Pancreas (tissue), 10 donors: ENCODE measurements around the gene ZBTB20. TPM values are rescaled to one million over a fixed set of nuclear protein-coding genes. Genes with fewer than 3 reads are reported as not detected.

Experiments
- ATAC-seq, 4 donors: fragments of 200-7000 bp; cut with Tn5 transposase; one replicate each; pipeline versions ENCODE4 v1.8.0 to v1.9.1; 2020; ENCODE audit warnings: mild to moderate bottlenecking in 4 of 4, moderate library complexity in 4 of 4
- DNase-seq, 6 donors: peaks; one replicate each; pipeline ENCODE4 v3.0.0-alpha.2; 2020
- FAIRE-seq: peaks from 2 replicates; lab custom pipeline; 2012; peaks lifted over from hg19 to GRCh38; lab: Jason Lieb, UNC
- H3K27ac ChIP-seq, 4 donors: fragments of 200-600 bp; sonication (generic); 1 replicate in 3 of 4; 2 replicates in 1 of 4; pipeline versions ENCODE4 v1.5.0 to v1.8.0; 2020
- H3K27me3 ChIP-seq, 4 donors: fragments of 200-600 bp; one replicate each; pipeline ENCODE4 v1.8.0; 2021
- H3K36me3 ChIP-seq, 3 donors: fragments of 200-600 bp; sonication (generic) in 1 of 3; one replicate each; pipeline versions ENCODE4 v1.5.0 to v1.8.0; 2020 to 2021
- H3K4me1 ChIP-seq, 3 donors: fragments of 200-600 bp; one replicate each; pipeline ENCODE4 v1.8.0; 2021
- H3K4me3 ChIP-seq, 4 donors: fragments of 200-600 bp; sonication (generic) in 2 of 4; one replicate each; pipeline versions ENCODE4 v1.5.0 to v1.8.0; 2020 to 2021
- H3K9me3 ChIP-seq, 4 donors: fragments of 200-600 bp; one replicate each; pipeline ENCODE4 v1.8.0; 2021
- CTCF ChIP-seq, 4 donors: fragments of 200-600 bp; sonication (generic) in 3 of 4; IDR thresholded peaks; one replicate each; pipeline versions ENCODE4 v1.5.0 to v1.8.0; 2021; ENCODE audit warnings: antibody characterized with exemption in 4 of 4
- WGBS, 2 donors: extraction: QIAGEN DNeasy Blood & Tissue Kit; methylation state at CpG; one replicate each; pipeline ENCODE4 v1.1.7; 2013; 5-methylcytosine and 5-hydroxymethylcytosine counted together
- intact Hi-C, 3 donors: fragments of 100-400 bp; cut with DNase I; formaldehyde crosslinking; loops; one replicate each; pipeline versions ENCODE4 v1.11.1 to v1.14.2; 2022
- polyA plus RNA-seq, 2 donors: library from polyadenylated mRNA; stranded (reverse); fragments of 200-250 nt; gene quantifications; one replicate each; pipeline ENCODE4 v1.2.3, GENCODE V29; 2013
- total RNA-seq, 6 donors: library from RNA; stranded (reverse); fragmentation: NEBNext Ultra II Directional in 4 of 6; extraction: Animal tissue kit (Norgen Biotek cat#: 25700) in 4 of 6; gene quantifications; one replicate each; pipeline versions ENCODE4 v1.2.1 to v1.2.4, GENCODE V29; 2021 to 2023
- donor health status: healthy with polysubstance abuse.
- donor health status: DM: no; HTN: no; CAD: no; lungs with moderate emphysema.
- donor health status: DM: no; HTN: no; CAD: no.
- donor health status: control.
- donor health status: control.
- donor health status: Bipolar disorder and iron deficiency.
- donor health status: DM: yes; HTN: yes; CAD: no.
- donor health status: DM: no; HTN: no; CAD: no.
- donor health status: DM: no; HTN: no; CAD: no.
- donor health status: DM: yes; HTN: yes; CAD: no.

The ZBTB20 gene
- total and polyA plus RNA-seq, 8 donors = 1.3 to 81.5 (median 43.7) TPM

GRCh38 chr3:114400371-114400770, 746.7 kb downstream of the ZBTB20 start:
- Histone ChIP-seq H3K9me3 (no peaks in the 10 kb centered on the region), H3K4me3 (no peak overlapping the region), H3K4me1 (peaks cover 0 to 3% (median 0%) of the 10 kb centered on the region in 3 donors), H3K27ac (peak overlapping the region; percentile 27 to 90 (median 57)), H3K36me3 (no peaks in the 10 kb centered on the region), H3K27me3 (no peaks in the 10 kb centered on the region)
- WGBS, 2 donors = 51 to 59% methylated on average over 4 of the region's 4 CpGs
- intact Hi-C loops = no loop called here
- DNase-seq = no peak
- TF ChIP-seq CTCF (IDR thresholded peaks at IDR 0.05) = no peak
- peak in 2 of 4 donors; percentile 11 to 24 for ATAC-seq
- no peak for FAIRE-seq

GRCh38 chr3:114394551-114394950, 752.5 kb downstream of the ZBTB20 start:
- H3K27ac ChIP-seq = no peak overlapping the region
- H3K4me3 ChIP-seq = no peak overlapping the region
- 47 to 57% methylated on average over 2 of the region's 2 CpGs for WGBS, 2 donors
- ATAC-seq = no peak
- FAIRE-seq = no peak
- intact Hi-C loops = no loop called here
- no peak for DNase-seq
- H3K4me1 ChIP-seq = no peaks in the 10 kb centered on the region
- no peaks in the 10 kb centered on the region for H3K36me3 ChIP-seq
- H3K9me3 ChIP-seq = no peaks in the 10 kb centered on the region
- no peaks in the 10 kb centered on the region for H3K27me3 ChIP-seq
- TF ChIP-seq CTCF (IDR thresholded peaks at IDR 0.05) = no peak

GRCh38 chr3:114393367-114394072, 753.6 kb downstream of the ZBTB20 start:
- Histone ChIP-seq H3K27ac (no peak overlapping the region), H3K27me3 (no peaks in the 10 kb centered on the region), H3K9me3 (no peaks in the 10 kb centered on the region), H3K4me1 (no peaks in the 10 kb centered on the region), H3K36me3 (peaks cover 0 to under 1% (median 0%) of the 10 kb centered on the region in 3 donors), H3K4me3 (no peak overlapping the region)
- 81 to 84% methylated on average over 7 of the region's 7 CpGs for WGBS, 2 donors
- intact Hi-C loops = no loop called here
- no peak for TF ChIP-seq CTCF (IDR thresholded peaks at IDR 0.05)
- no peak for DNase-seq
- ATAC-seq = peak in 3 of 4 donors; percentile 13 to 28 (median 24)
- FAIRE-seq = no peak

GRCh38 chr3:114392831-114393230, 754.3 kb downstream of the ZBTB20 start:
- DNase-seq (no peak), FAIRE-seq (no peak), ATAC-seq (no peak)
- no peaks in the 10 kb centered on the region for H3K27me3 ChIP-seq
- H3K9me3 ChIP-seq = no peaks in the 10 kb centered on the region
- H3K36me3 ChIP-seq = peaks cover 0 to 5% (median 4%) of the 10 kb centered on the region in 3 donors
- 98% methylated on average over 2 of the region's 2 CpGs for WGBS, 2 donors
- no peak overlapping the region for H3K4me3 ChIP-seq
- no peak overlapping the region for H3K27ac ChIP-seq
- TF ChIP-seq CTCF (IDR thresholded peaks at IDR 0.05) = no peak
- H3K4me1 ChIP-seq = no peaks in the 10 kb centered on the region
- intact Hi-C loops = no loop called here

- peaks cover 0 to 12% (median 4%) of the 10 kb centered on the region in 3 donors for H3K36me3 ChIP-seq
- no peaks in the 10 kb centered on the region for H3K9me3 ChIP-seq
- no peak overlapping the region for H3K4me3 ChIP-seq
- H3K27me3 ChIP-seq = no peaks in the 10 kb centered on the region
- H3K4me1 ChIP-seq = no peaks in the 10 kb centered on the region
- FAIRE-seq (no peak), ATAC-seq (no peak), DNase-seq (no peak)
- no peak for TF ChIP-seq CTCF (IDR thresholded peaks at IDR 0.05)
- no peak overlapping the region for H3K27ac ChIP-seq
- intact Hi-C loops = no loop called here
- WGBS, 2 donors = 95 to 97% methylated on average over 4 of the region's 4 CpGs
Measured at GRCh38 chr3:114389156-114389555, 757.9 kb downstream of the ZBTB20 start.
